ENCODE data around the gene TOE1. TPM values are rescaled to one million over a fixed set of nuclear protein-coding genes. Genes with fewer than 3 reads are reported as not detected.

The TOE1 gene
- total RNA-seq, 2 experiments from 2014 or later, result 25.7 to 28.1 TPM

GRCh38 chr1:45314266-45314665 is 25.7 kb upstream of the TOE1 start:
- Mint-ChIP-seq H3K4me1 (ENCODE audit: low read depth) (no peaks in the 10 kb centered on the region), H3K4me3 (no peak overlapping the region), H3K36me3 (ENCODE audit: low read depth) (no peaks in the 10 kb centered on the region), H3K9me3 (no peaks in the 10 kb centered on the region), H3K27ac (no peak overlapping the region), H3K27me3 (no peaks in the 10 kb centered on the region)
- intact Hi-C loops (cut with micrococcal nuclease), result no loop called here
- ChIA-PET CTCF (interaction anchor here (1.4 to 2.5 kb wide), 2 partner anchors 11 to 13 kb away, joined by 4 to 7 read pairs; no protein-coding TSS in a partner anchor), POLR2A (interaction anchor here (0.6 to 1.3 kb wide), 4 partner anchors 13 to 318 kb away, joined by 3 to 4 read pairs (median 3); no protein-coding TSS in a partner anchor)
- ATAC-seq (no peak), DNase-seq (no peak)
- TF ChIP-seq, protein P1, sequence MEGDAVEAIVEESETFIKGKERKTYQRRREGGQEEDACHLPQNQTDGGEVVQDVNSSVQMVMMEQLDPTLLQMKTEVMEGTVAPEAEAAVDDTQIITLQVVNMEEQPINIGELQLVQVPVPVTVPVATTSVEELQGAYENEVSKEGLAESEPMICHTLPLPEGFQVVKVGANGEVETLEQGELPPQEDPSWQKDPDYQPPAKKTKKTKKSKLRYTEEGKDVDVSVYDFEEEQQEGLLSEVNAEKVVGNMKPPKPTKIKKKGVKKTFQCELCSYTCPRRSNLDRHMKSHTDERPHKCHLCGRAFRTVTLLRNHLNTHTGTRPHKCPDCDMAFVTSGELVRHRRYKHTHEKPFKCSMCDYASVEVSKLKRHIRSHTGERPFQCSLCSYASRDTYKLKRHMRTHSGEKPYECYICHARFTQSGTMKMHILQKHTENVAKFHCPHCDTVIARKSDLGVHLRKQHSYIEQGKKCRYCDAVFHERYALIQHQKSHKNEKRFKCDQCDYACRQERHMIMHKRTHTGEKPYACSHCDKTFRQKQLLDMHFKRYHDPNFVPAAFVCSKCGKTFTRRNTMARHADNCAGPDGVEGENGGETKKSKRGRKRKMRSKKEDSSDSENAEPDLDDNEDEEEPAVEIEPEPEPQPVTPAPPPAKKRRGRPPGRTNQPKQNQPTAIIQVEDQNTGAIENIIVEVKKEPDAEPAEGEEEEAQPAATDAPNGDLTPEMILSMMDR (IDR thresholded peaks at IDR 0.05), result no peak

- no peak for ATAC-seq
- Mint-ChIP-seq H3K9me3 (no peaks in the 10 kb centered on the region), H3K4me1 (ENCODE audit: low read depth) (no peaks in the 10 kb centered on the region), H3K27ac (no peak overlapping the region), H3K27me3 (no peaks in the 10 kb centered on the region), H3K36me3 (ENCODE audit: low read depth) (no peaks in the 10 kb centered on the region), H3K4me3 (no peak overlapping the region)
- TF ChIP-seq, protein P1 (IDR thresholded peaks at IDR 0.05), result no peak
- intact Hi-C loops (cut with micrococcal nuclease), result no loop called here
- ChIA-PET CTCF (no interaction called here), POLR2A (no interaction called here)
- no peak for DNase-seq
These were observed 22.8 kb upstream of the TOE1 start for GRCh38 chr1:45317166-45317565.

DNA sequence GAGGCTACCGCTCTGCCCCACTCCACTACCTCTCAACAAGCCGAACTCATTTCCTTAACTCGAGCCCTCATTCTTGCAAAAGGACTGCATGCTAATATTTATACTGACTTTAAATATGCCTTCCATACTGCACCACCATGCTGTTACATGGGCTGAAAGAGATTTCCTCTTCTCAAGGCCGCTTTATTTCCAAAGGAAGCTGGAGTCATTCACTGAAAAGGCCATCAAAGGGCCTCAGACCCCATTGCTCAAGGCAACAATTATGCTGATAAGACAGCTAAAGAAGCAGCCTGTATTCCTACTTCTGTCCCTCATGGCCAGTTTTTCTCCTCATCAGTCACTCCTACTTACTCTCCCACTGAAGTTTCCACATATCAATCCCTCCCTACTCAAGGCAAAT is 20.2 kb upstream of the TOE1 start:
- H3K27me3 Mint-ChIP-seq, result no peaks in the 10 kb centered on the region

GRCh38 chr1:45321444-45321843 is 18.5 kb upstream of the TOE1 start:
- TF ChIP-seq, protein P1 (IDR thresholded peaks at IDR 0.05), result no peak
- no peak for DNase-seq
- Mint-ChIP-seq H3K9me3 (no peaks in the 10 kb centered on the region), H3K4me1 (ENCODE audit: low read depth) (no peaks in the 10 kb centered on the region), H3K27me3 (no peaks in the 10 kb centered on the region), H3K27ac (no peak overlapping the region), H3K36me3 (ENCODE audit: low read depth) (no peaks in the 10 kb centered on the region), H3K4me3 (no peak overlapping the region)
- no peak for ATAC-seq
- ChIA-PET CTCF (no interaction called here), POLR2A (interaction anchor here (1.2 kb wide), 1 partner anchor 591 kb away, joined by 3 read pairs; the partner anchor contains the start of gene RNU5D-1)
- intact Hi-C loops (cut with micrococcal nuclease), result no loop called here

More for the DNA sequence above, 20.2 kb upstream of the TOE1 start:
- no peak overlapping the region for H3K4me3 Mint-ChIP-seq
- DNase-seq, result no peak
- H3K4me1 Mint-ChIP-seq (ENCODE audit: low read depth), result no peaks in the 10 kb centered on the region
- H3K27ac Mint-ChIP-seq, result no peak overlapping the region
- TF ChIP-seq, protein P1 (IDR thresholded peaks at IDR 0.05), result no peak
- H3K36me3 Mint-ChIP-seq (ENCODE audit: low read depth), result no peaks in the 10 kb centered on the region
- ChIA-PET POLR2A (interaction anchor here (1.2 kb wide), 1 partner anchor 14 kb away, joined by 3 read pairs; no protein-coding TSS in a partner anchor), CTCF (no interaction called here)
- intact Hi-C loops (cut with micrococcal nuclease), result no loop called here
- H3K9me3 Mint-ChIP-seq, result no peaks in the 10 kb centered on the region
- ATAC-seq, result no peak

DNA sequence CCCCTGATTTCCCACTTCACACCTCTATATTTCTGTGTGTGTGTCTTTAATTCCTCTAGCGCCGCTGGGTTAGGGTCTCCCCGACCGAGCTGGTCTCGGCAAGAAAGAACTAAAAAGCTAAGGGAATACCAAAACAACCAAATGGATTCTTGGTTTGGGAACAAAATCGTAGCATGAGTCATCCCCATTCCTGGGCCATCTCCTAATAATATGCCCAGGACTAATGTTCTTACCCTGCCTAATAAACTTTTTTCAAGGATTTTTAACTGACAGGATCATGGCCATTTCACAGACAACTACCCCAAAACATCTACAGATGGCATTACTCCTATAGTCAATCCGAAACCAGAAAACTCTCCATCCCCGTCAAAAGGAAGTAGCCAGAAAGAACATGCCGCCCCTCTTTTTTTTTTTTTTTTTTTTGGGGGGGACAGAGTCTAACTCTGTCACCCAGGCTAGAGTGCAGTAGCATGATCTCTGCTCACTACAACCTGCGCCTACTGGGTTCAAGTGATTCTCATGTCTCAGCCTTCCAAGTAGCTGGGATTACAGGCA is 17.4 kb upstream of the TOE1 start:
- POLR2A ChIA-PET, result interaction anchor here (1.0 to 10.0 kb wide), 2 partner anchors 14 to 19 kb away, joined by 3 to 238 read pairs; partner anchors contain the start of genes MUTYH and TOE1
- no peak for ATAC-seq
- no peak for DNase-seq
- CTCF ChIA-PET, result no interaction called here
- intact Hi-C loops (cut with micrococcal nuclease), result no loop called here
- H3K4me1 Mint-ChIP-seq (ENCODE audit: low read depth), result no peaks in the 10 kb centered on the region
- no peaks in the 10 kb centered on the region for H3K9me3 Mint-ChIP-seq
- no peak overlapping the region for H3K4me3 Mint-ChIP-seq
- H3K36me3 Mint-ChIP-seq (ENCODE audit: low read depth), result peaks cover 3% of the 10 kb centered on the region
- H3K27ac Mint-ChIP-seq, result no peak overlapping the region
- no peaks in the 10 kb centered on the region for H3K27me3 Mint-ChIP-seq
- TF ChIP-seq, protein P1 (IDR thresholded peaks at IDR 0.05), result no peak
